K562 (cell line): ENCODE data around the gene CD47. TPM values are rescaled to one million over a fixed set of nuclear protein-coding genes. Genes with fewer than 3 reads are reported as not detected.

Experiments used
- EHMT2 ChIP-seq: fragments of 450-650 bp; IDR thresholded peaks from 2 replicates; pipeline ENCODE4 v1.6.1; 2018; ENCODE audit warnings: antibody characterized with exemption
- ERF ChIP-seq: fragments of 450-650 bp; formaldehyde crosslinking; IDR thresholded peaks from 2 replicates; pipeline ENCODE4 v1.4.0; 2020; ENCODE audit warnings: mild to moderate bottlenecking, mixed read lengths
- ETV1 ChIP-seq: fragments of 450-650 bp; conservative IDR thresholded peaks from 2 replicates; pipeline ENCODE4 v1.6.1; 2016; ENCODE audit warnings: missing genetic modification characterization, control low read depth, low read depth, missing compliant biosample characterization
- FOXK2 ChIP-seq, 2 experiments: fragments of 450-650 bp; IDR thresholded peaks in 1 of 2; conservative IDR thresholded peaks in 1 of 2; 2 replicates each; pipeline ENCODE4 v1.6.1; 2016; ENCODE audit warnings: low read depth in 2 of 2, mild to moderate bottlenecking in 1 of 2
- ILF3 ChIP-seq: fragments of 450-650 bp; IDR thresholded peaks from 2 replicates; pipeline ENCODE4 v1.6.1; 2018; ENCODE audit warnings: antibody characterized with exemption, mild to moderate bottlenecking, moderate library complexity, borderline replicate concordance
- IRF1 ChIP-seq: sonication (generic); formaldehyde crosslinking; IDR thresholded peaks from 2 replicates; pipeline ENCODE4 v1.8.0; 2022; ENCODE audit warnings: missing genetic modification reagents, mild to moderate bottlenecking, borderline replicate concordance
- MNT ChIP-seq, 2 experiments: fragments of 450-650 bp; conservative IDR thresholded peaks; 2 replicates each; pipeline ENCODE4 v1.6.1; 2017; ENCODE audit warnings: mild to moderate bottlenecking in 2 of 2, moderate library complexity in 2 of 2
- NCOA2 ChIP-seq, 2 experiments: fragments of 450-650 bp; IDR thresholded peaks; 2 replicates each; pipeline ENCODE4 v1.6.1; 2018; ENCODE audit warnings: mild to moderate bottlenecking in 2 of 2, moderate library complexity in 1 of 2; ENCODE audit not compliant: partially characterized antibody in 2 of 2
- NFE2 ChIP-seq: IDR thresholded peaks from 2 replicates; pipeline ENCODE4 v1.6.1; 2014; ENCODE audit warnings: antibody characterized with exemption, low read depth
- PRMT5 ChIP-seq: sonication (generic); formaldehyde crosslinking; IDR thresholded peaks from 2 replicates; pipeline ENCODE4 v1.5.0; 2020; ENCODE audit warnings: missing genetic modification reagents
- PTBP1 ChIP-seq: fragments of 200-400 bp; formaldehyde crosslinking; IDR thresholded peaks from 2 replicates; pipeline ENCODE4 v1.6.1; 2017; ENCODE audit warnings: low read depth, low read length
- RUNX1 ChIP-seq: sonication (generic); IDR thresholded peaks from 2 replicates; pipeline ENCODE4 v1.6.1; 2016; ENCODE audit warnings: antibody characterized with exemption, low read depth
- YY1 ChIP-seq, 3 experiments: IDR thresholded peaks; 2 replicates each; pipeline ENCODE4 v1.6.1; 2011; ENCODE audit warnings: low read length in 2 of 3, mild to moderate bottlenecking in 2 of 3, moderate library complexity in 2 of 3, borderline replicate concordance in 1 of 3, control low read depth in 1 of 3, low read depth in 1 of 3; ENCODE audit not compliant: insufficient read depth in 3 of 3, insufficient replicate concordance in 2 of 3, control insufficient read depth in 1 of 3, insufficient read length in 1 of 3; ENCODE audit errors: extremely low read depth in 1 of 3
- ZBTB5 ChIP-seq: fragments of 450-650 bp; IDR thresholded peaks from 2 replicates; pipeline ENCODE4 v1.6.1; 2017; ENCODE audit warnings: antibody characterized with exemption
- ZBTB7A ChIP-seq: IDR thresholded peaks from 2 replicates; pipeline ENCODE4 v1.6.1; 2011; ENCODE audit warnings: low read depth, mild to moderate bottlenecking, low read length, moderate library complexity, borderline replicate concordance; ENCODE audit not compliant: control insufficient read depth
- ZNF384 ChIP-seq: IDR thresholded peaks from 2 replicates; pipeline ENCODE4 v1.6.1; 2012; ENCODE audit warnings: low read depth, low read length, improper control_type of control experiment
- ZNF551 ChIP-seq: fragments of 250-450 bp; sonication (Bioruptor Pico); IDR thresholded peaks from 2 replicates; pipeline ENCODE4 v1.5.0; 2021; ENCODE audit warnings: mild to moderate bottlenecking, moderate library complexity
- polyA plus RNA-seq, 8 experiments: library from polyadenylated mRNA; depleted of rRNA in 4 of 8; stranded (reverse) in 5 of 8; unstranded in 3 of 8; fragments of >200 nt; fragmentation: Nextera tagmentation in 2 of 8; fragmentation: Illumina TruSeq in 1 of 8; extraction: Ambion mirVana in 2 of 8; extraction: Trizol in 1 of 8; gene quantifications; 2 replicates each; pipeline versions ENCODE4 v1.2.1 to v1.2.3, GENCODE V29; 2011 to 2014; ENCODE audit warnings: inconsistent platforms in 1 of 8, missing spikeins in 1 of 8
- total RNA-seq, 7 experiments: library from RNA; depleted of rRNA in 6 of 7; stranded (reverse); fragments of >200 nt in 6 of 7; fragmentation: Illumina TruSeq in 2 of 7; extraction: Trizol in 2 of 7; gene quantifications; 2 replicates each; pipeline versions ENCODE4 v1.2.1 to v1.2.3, GENCODE V29; 2011 to 2021; ENCODE audit warnings: low replicate concordance in 1 of 7
- TF ChIP-seq, protein P1 (sequence below): fragments of 450-650 bp; IDR thresholded peaks from 2 replicates; pipeline ENCODE4 v1.6.1; 2018; ENCODE audit not compliant: partially characterized antibody
- TF ChIP-seq, protein P2 (sequence below): sonication (generic); formaldehyde crosslinking; IDR thresholded peaks from 2 replicates; pipeline ENCODE4 v1.9.0; 2022; ENCODE audit warnings: mild to moderate bottlenecking, missing genetic modification reagents

CD47 gene
- total and polyA plus RNA-seq, 9 of the 15 experiments (the other 6 are each of a cell fraction or from before 2014, with no cell fraction given), result 10.2 to 62.6 (median 36.3) TPM

- TF ChIP-seq YY1 (IDR thresholded peaks at IDR 0.05; ENCODE audit: borderline replicate concordance in 1 of 3, control insufficient read depth in 1 of 3, extremely low read depth in 1 of 3, insufficient read depth in 3 of 3, insufficient read length in 1 of 3, insufficient replicate concordance in 2 of 3, low read depth in 1 of 3, low read length in 2 of 3), result peak in 2 of 3 experiments; percentile 15 to 70
- TF ChIP-seq, protein P1, sequence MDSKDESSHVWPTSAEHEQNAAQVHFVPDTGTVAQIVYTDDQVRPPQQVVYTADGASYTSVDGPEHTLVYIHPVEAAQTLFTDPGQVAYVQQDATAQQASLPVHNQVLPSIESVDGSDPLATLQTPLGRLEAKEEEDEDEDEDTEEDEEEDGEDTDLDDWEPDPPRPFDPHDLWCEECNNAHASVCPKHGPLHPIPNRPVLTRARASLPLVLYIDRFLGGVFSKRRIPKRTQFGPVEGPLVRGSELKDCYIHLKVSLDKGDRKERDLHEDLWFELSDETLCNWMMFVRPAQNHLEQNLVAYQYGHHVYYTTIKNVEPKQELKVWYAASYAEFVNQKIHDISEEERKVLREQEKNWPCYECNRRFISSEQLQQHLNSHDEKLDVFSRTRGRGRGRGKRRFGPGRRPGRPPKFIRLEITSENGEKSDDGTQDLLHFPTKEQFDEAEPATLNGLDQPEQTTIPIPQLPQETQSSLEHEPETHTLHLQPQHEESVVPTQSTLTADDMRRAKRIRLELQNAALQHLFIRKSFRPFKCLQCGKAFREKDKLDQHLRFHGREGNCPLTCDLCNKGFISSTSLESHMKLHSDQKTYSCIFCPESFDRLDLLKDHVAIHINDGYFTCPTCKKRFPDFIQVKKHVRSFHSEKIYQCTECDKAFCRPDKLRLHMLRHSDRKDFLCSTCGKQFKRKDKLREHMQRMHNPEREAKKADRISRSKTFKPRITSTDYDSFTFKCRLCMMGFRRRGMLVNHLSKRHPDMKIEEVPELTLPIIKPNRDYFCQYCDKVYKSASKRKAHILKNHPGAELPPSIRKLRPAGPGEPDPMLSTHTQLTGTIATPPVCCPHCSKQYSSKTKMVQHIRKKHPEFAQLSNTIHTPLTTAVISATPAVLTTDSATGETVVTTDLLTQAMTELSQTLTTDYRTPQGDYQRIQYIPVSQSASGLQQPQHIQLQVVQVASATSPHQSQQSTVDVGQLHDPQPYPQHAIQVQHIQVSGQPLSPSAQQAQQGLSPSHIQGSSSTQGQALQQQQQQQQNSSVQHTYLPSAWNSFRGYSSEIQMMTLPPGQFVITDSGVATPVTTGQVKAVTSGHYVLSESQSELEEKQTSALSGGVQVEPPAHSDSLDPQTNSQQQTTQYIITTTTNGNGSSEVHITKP, result peak; percentile 71
- peak in 1 of 2 experiments; percentile 30; a peak in 1 of 4 replicates for TF ChIP-seq FOXK2 (conservative IDR thresholded peaks at IDR 0.05 in 1 of 2, IDR thresholded peaks at IDR 0.05 in 1 of 2; ENCODE audit: low read depth in 2 of 2)
- TF ChIP-seq ZBTB5, result no peak
- TF ChIP-seq ERF, result no peak
- TF ChIP-seq NFE2, result peak; percentile 49
- TF ChIP-seq ETV1 (tag), result no peak
- no peak for TF ChIP-seq IRF1
- no peak for TF ChIP-seq PRMT5 (CRISPR knock-in tag)
- TF ChIP-seq ZBTB7A, result peak; percentile 83; the same call in 1 of the 2 replicates
- TF ChIP-seq, protein P2, sequence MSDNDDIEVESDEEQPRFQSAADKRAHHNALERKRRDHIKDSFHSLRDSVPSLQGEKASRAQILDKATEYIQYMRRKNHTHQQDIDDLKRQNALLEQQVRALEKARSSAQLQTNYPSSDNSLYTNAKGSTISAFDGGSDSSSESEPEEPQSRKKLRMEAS, result peak; percentile 54; the same call in 1 of the 2 replicates
- no peak for TF ChIP-seq ILF3
- no peak for TF ChIP-seq ZNF384
- TF ChIP-seq NCOA2 (IDR thresholded peaks at IDR 0.05; ENCODE audit: partially characterized antibody in 2 of 2), result no peak
- no peak for TF ChIP-seq MNT (conservative IDR thresholded peaks at IDR 0.05)
- TF ChIP-seq RUNX1, result no peak
- no peak for TF ChIP-seq PTBP1
- TF ChIP-seq ZNF551, result no peak
- TF ChIP-seq EHMT2, result no peak
Observed at GRCh38 chr3:108125550-108126071, 34.8 kb upstream of the CD47 start (continued).
